Fibroblast of villous mesenchyme (primary cell): ENCODE results near the gene OPRPN. TPM values are rescaled to one million over a fixed set of nuclear protein-coding genes. Genes with fewer than 3 reads are reported as not detected.

Source experiments
- DNase-seq: peaks from one replicate; pipeline ENCODE4 v3.0.0-alpha.2; 2010; ENCODE audit warnings: low read depth
- H3K4me3 ChIP-seq: 2 replicates; pipeline ENCODE4 v1.5.1; 2011; ENCODE audit warnings: low read depth, mild to moderate bottlenecking, low read length
- total RNA-seq: library from RNA; depleted of rRNA; stranded (reverse); fragments of >200 nt; gene quantifications from 2 replicates; pipeline ENCODE4 v1.2.3, GENCODE V29; 2012
- TF ChIP-seq, protein P1 (sequence below): IDR thresholded peaks from 2 replicates; pipeline ENCODE4 v1.5.1; 2012; ENCODE audit warnings: low read depth, mild to moderate bottlenecking, low read length; ENCODE audit not compliant: insufficient read depth

OPRPN gene, protein sequence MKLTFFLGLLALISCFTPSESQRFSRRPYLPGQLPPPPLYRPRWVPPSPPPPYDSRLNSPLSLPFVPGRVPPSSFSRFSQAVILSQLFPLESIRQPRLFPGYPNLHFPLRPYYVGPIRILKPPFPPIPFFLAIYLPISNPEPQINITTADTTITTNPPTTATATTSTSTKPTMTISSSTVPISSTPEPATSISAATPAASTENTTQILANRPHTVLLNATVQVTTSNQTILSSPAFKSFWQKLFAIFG
- total RNA-seq, result not detected in 2 replicates

DNA sequence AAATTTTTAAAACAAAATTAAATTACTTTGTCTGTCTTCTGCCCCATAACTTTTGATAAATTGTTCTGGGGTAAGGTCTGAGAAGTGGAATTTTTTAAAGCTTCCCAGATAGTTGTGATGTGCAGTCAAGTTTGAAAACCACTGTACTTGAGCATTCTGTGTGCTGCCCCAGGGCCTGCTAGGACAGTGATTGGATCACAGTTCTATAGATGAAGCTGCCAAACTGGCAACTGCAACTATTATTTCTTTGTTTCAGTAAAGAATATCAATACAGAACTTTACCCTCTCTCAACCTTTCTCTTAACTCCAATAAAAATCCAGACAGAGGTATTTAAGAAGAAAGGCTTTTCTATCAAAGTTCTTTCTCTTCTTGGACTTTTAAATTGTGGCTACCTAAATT, at the start of gene OPRPN:
Gene OPRPN (plus strand): TSS at position 361 of the 400 bp plus-strand sequence. CDS start 1,346 bp downstream, outside the sequence.
- no peak within 1 kb of the TSS for H3K4me3 ChIP-seq

DNA sequence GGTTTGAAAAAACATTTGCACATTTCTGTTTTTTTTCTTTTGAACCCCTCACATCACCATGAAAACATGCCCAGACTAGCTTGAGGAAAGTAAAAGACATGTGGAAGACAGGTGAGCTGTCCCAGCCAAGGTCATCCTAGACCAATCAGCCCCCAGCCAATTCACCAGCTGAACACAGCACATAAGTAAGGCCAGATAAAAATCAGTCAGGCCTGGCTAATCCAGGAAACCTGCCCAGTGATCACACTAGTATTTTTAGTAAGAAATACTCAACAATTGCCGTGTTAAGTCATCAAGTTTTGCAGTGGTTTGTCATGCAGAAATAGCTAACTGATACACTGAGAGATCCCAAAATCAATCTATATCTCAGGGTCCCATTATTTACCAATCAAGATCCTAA, 41.6 kb upstream of the OPRPN start:
- TF ChIP-seq, protein P1, sequence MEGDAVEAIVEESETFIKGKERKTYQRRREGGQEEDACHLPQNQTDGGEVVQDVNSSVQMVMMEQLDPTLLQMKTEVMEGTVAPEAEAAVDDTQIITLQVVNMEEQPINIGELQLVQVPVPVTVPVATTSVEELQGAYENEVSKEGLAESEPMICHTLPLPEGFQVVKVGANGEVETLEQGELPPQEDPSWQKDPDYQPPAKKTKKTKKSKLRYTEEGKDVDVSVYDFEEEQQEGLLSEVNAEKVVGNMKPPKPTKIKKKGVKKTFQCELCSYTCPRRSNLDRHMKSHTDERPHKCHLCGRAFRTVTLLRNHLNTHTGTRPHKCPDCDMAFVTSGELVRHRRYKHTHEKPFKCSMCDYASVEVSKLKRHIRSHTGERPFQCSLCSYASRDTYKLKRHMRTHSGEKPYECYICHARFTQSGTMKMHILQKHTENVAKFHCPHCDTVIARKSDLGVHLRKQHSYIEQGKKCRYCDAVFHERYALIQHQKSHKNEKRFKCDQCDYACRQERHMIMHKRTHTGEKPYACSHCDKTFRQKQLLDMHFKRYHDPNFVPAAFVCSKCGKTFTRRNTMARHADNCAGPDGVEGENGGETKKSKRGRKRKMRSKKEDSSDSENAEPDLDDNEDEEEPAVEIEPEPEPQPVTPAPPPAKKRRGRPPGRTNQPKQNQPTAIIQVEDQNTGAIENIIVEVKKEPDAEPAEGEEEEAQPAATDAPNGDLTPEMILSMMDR, result no peak
- no peak for DNase-seq
- H3K4me3 ChIP-seq, result no peak overlapping the region

More for the DNA sequence above, at the start of gene OPRPN:
- TF ChIP-seq, protein P1, result no peak
- no peak for DNase-seq

DNA sequence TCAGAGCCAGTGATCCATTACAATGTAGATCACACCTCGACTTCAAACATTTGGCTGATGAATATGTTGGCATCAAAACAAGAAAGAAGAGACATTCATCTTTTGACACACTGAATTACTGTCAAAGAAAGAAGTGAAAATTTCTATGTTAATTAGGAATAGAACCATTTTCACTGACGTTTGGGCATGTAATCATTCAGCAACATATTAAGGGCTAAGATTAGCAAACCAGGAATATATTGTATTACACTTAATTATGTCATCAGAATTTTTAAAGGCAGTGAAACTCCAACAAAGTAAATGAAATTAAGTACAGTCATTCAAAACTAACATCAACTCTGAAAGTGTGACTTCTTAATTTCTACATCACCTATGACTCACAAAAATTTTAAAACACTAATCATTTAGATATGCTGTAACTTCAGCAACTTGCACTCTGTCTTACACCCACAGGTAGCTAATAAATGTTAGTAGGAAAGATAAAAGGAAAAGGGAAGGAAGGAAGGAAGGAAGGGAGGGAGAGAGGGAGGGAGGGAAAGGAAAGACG, 38.6 kb upstream of the OPRPN start:
- TF ChIP-seq, protein P1, result no peak
- H3K4me3 ChIP-seq, result no peak overlapping the region
- no peak for DNase-seq

DNA sequence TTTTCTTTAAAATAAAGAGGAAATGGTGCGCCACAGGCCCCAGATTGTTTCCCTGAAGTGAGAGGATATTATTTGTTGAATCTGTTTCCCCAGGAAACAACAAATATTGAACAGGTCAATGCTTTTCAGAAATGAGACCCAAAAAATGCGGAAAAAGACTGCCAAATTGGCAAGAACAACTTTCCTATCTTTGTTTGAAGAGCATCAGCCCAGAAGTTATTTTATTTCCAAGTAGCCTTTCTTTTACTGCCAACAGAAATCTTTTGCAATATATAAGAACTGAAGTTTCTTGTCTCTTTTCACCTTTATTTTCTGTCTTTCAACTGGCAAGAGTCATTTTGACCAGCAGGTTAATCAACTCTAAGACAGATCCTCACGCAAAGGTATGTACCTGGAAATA, 37.3 kb upstream of the OPRPN start, which contains the start of gene SMR3A:
Gene SMR3A (plus strand): TSS at position 301 of the 400 bp plus-strand sequence. CDS start 1,356 bp downstream, outside the sequence.
- H3K4me3 ChIP-seq, result no peak within 1 kb of the TSS
- TF ChIP-seq, protein P1, result no peak
- no peak for DNase-seq

DNA sequence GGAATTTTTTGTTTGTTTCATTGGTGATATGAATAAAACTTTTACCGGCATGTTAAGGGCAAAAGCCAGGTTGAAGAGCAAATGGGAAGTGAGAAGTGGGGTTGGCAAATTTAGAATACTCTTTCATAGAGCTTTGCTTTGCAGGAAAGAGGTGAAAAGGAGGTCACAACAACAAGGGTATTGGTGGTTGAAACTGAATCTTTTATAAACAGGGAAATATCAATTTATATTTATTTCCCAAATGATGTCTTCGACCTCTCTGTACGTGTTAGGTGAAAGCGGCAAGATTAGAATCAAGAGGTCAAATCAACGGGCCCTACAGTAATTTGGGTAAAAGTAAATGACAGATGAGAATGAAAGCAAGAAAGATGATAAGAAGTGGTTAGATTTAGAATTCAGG, 33.7 kb upstream of the OPRPN start:
- TF ChIP-seq, protein P1, result no peak
- H3K4me3 ChIP-seq, result no peak overlapping the region
- DNase-seq, result no peak

DNA sequence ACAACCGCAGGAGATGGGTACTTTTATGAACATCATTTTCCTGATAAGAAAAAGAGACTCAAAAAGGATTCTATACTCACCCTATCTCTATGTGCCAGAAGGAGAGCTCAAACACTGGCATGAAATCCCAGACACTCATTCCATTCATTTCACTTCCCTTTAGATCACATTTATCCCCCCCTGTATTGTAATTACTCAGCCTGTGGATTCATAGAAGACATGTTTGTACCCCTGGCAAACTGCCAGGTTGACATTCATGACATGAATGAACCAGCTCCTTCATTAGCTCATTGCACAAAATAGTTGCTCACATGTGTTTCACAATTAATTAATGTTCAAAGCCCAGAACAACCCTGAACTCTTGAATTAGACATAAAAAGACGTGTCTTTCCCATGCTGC, 32.3 kb upstream of the OPRPN start:
- DNase-seq, result no peak
- TF ChIP-seq, protein P1, result no peak
- H3K4me3 ChIP-seq, result no peak overlapping the region
